Fibroblast of lung (primary cell): Measurements from ENCODE around the gene ADAM15. TPM values are rescaled to one million over a fixed set of nuclear protein-coding genes. Genes with fewer than 3 reads are reported as not detected.

Experiments used
- DNase-seq, 2 donors: peaks; one replicate each; pipeline versions ENCODE4 v3.0.0 to v3.0.0-alpha.2; 2010; ENCODE audit warnings: low read depth in 2 of 2
- H2AFZ ChIP-seq: 2 replicates; pipeline ENCODE4 v1.5.1; 2012; ENCODE audit warnings: low read length, control low read depth, inconsistent platforms
- H3K27ac ChIP-seq: 2 replicates; pipeline ENCODE4 v1.5.1; 2011; ENCODE audit warnings: low read length, control low read depth; ENCODE audit not compliant: insufficient read depth
- H3K27me3 ChIP-seq: 2 replicates; pipeline ENCODE4 v1.5.1; 2011; ENCODE audit warnings: mild to moderate bottlenecking, low read length; ENCODE audit not compliant: control insufficient read depth, insufficient read depth
- H3K36me3 ChIP-seq: 2 replicates; pipeline ENCODE4 v1.5.1; 2011; ENCODE audit warnings: low read length; ENCODE audit not compliant: control insufficient read depth, insufficient read depth
- H3K4me1 ChIP-seq: 2 replicates; pipeline ENCODE4 v1.5.1; 2011; ENCODE audit warnings: low read length; ENCODE audit not compliant: control insufficient read depth, insufficient read depth; ENCODE audit errors: extremely low read depth
- H3K4me2 ChIP-seq: 2 replicates; pipeline ENCODE4 v1.5.1; 2011; ENCODE audit warnings: low read length, control low read depth; ENCODE audit not compliant: insufficient read depth; ENCODE audit errors: extremely low read depth
- H3K4me3 ChIP-seq, 4 experiments: fragments of 200-600 bp in 1 of 4; sonication (generic) in 1 of 4; replicated peaks in 1 of 4; 2 replicates each; pipeline ENCODE4 v1.5.1; 2011 to 2016; ENCODE audit warnings: low read length in 4 of 4, low read depth in 3 of 4, mild to moderate bottlenecking in 3 of 4, control low read depth in 2 of 4, inconsistent platforms in 1 of 4, mixed read lengths in 1 of 4; ENCODE audit not compliant: insufficient read depth in 1 of 4; ENCODE audit errors: control extremely low read depth in 1 of 4
- H3K79me2 ChIP-seq: 2 replicates; pipeline ENCODE4 v1.5.1; 2012; ENCODE audit warnings: mild to moderate bottlenecking, low read length, inconsistent platforms; ENCODE audit not compliant: control insufficient read depth, insufficient read depth
- H3K9ac ChIP-seq: 2 replicates; pipeline ENCODE4 v1.5.1; 2011; ENCODE audit warnings: mild to moderate bottlenecking, low read length, control low read depth; ENCODE audit not compliant: insufficient read depth
- H3K9me3 ChIP-seq: 2 replicates; pipeline ENCODE4 v1.5.1; 2012; ENCODE audit warnings: low read depth, low read length; ENCODE audit not compliant: control insufficient read depth, insufficient read depth
- H4K20me1 ChIP-seq: 2 replicates; pipeline ENCODE4 v1.5.1; 2011; ENCODE audit warnings: low read length; ENCODE audit not compliant: control insufficient read depth, insufficient read depth; ENCODE audit errors: extremely low read depth
- CTCF ChIP-seq, 2 donors: IDR thresholded peaks in 1 of 2; conservative IDR thresholded peaks in 1 of 2; 1 replicate in 1 of 2; 2 replicates in 1 of 2; pipeline ENCODE4 v1.5.1; 2011 to 2012; ENCODE audit warnings: low read length in 2 of 2, control low read depth in 1 of 2, inconsistent platforms in 1 of 2, low read depth in 1 of 2, mild to moderate bottlenecking in 1 of 2
- EZH2 ChIP-seq: IDR thresholded peaks from 2 replicates; pipeline ENCODE4 v1.5.1; 2012; ENCODE audit warnings: low read length, control low read depth, mild to moderate bottlenecking; ENCODE audit errors: missing control alignments
- polyA plus RNA-seq, 2 donors: library from polyadenylated mRNA; depleted of rRNA in 1 of 2; stranded (reverse) in 1 of 2; unstranded in 1 of 2; fragments of >200 nt; gene quantifications; 2 replicates each; pipeline ENCODE4 v1.2.1, GENCODE V29; 2011 to 2012; ENCODE audit warnings: missing spikeins in 1 of 2
- total RNA-seq: library from RNA; depleted of rRNA; stranded (reverse); fragments of >200 nt; gene quantifications from 2 replicates; pipeline ENCODE4 v1.2.1, GENCODE V29; 2014

Gene ADAM15
- total and polyA plus RNA-seq, 2 donors (not counting 1 experiment from before 2014, with no cell fraction given) = 19.5 to 58.5 TPM

DNA sequence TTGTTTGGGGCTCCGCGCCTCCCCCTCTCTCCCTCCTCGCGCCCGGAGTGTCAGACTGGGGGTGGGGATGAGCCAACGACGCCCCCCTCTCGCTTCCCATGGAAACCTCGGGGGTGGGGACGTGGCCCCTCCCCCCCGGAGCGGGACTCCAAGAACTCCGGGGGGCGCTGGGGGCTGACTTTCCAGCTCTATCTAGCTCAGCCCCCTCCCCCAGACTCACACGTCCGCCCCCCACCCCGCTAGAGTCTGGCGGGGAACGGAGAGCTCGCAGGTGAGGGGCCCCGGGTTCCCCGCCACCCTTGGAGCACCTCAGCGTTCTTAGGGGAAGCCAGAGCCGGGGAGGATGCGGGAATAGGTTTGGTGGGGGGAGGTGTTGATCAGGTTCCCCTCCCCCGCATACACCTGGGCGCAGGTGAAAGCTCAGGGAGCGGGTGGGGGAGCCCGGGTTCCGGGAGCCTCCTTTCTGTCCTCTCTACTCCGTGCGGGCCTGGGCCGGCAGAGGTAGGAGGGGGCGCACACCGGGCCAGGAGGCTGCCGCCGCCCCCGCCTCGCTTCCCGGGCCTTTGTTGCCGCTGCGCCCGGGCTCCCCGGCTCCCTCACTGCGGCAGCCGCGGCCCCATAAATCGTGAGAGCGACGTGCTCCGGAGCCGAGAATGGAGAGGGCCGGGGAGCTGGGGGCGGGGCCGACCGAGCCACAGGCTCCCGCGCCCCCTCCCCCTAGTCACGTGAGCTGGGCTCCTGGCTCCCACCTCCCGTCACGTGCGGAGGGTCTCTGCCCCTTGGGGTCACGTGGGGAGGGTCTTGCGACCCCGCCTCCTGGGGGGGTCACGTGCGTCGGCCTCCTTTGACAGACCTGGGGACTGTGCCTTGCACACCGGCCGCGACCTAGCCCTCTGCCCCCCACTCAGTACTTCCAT lies 29.5 kb downstream of the ADAM15 start:
- H3K9ac ChIP-seq = no peak overlapping the region
- H3K4me2 ChIP-seq = no peak overlapping the region
- peaks cover 72% of the 10 kb centered on the region for H3K27me3 ChIP-seq

DNA sequence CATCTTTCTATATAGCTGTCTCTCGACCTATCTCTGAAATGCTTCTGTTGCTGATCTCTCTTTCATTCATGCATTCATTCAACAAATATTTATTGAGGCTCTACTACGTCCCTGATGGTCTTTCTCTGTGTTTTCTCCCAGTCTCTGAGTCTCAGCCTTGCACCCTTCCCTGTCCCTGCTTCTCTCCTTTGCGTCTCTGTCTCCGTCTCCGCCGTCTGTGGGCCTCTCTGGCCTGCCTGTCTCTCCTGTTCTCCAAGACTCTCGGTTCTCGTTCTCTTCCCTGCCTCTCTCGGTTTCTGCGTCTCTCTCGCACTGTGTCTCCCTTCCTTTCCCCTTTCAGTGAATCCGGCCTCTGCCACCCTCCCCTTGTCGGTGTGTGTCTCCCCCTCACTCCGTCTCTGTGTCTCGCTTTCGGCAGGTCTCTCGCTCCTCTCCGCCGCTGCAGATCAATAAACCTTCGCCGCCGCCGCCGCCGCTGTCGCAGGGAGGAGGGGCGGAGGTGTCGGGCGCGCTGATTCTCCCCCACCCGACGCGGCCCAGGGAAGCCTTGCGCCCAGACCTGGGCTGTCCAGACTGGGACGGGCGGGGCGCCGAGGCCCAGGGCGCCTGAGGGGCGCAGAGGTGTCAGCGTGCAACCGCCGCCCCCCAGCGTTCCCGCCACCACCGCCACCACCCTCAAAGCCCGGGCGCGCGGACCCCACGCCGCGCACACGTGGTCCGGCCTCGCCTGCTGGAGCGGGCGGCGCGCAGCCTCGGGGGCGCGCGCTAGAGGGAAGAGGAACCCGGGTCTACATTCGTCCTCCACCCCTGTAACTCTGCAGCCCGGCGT lies 30.6 kb downstream of the ADAM15 start:
- DNase-seq = no peak
- H3K79me2 ChIP-seq = no peaks in the 10 kb centered on the region
- no peak for TF ChIP-seq CTCF (conservative IDR thresholded peaks at IDR 0.05 in 1 of 2, IDR thresholded peaks at IDR 0.05 in 1 of 2; ENCODE audit: low read depth in 1 of 2, low read length in 2 of 2)
- peak; percentile 100 for TF ChIP-seq EZH2

More for the DNA sequence above, 29.5 kb downstream of the ADAM15 start:
- Histone ChIP-seq H3K4me3 (no peak overlapping the region), H3K27ac (no peak overlapping the region), H3K79me2 (no peaks in the 10 kb centered on the region), H4K20me1 (no peaks in the 10 kb centered on the region), H3K36me3 (no peaks in the 10 kb centered on the region), H3K4me1 (peaks cover 6% of the 10 kb centered on the region), H3K9me3 (no peaks in the 10 kb centered on the region), H2AFZ (no peak overlapping the region)
- no peak for DNase-seq
- TF ChIP-seq EZH2 = no peak
- no peak for TF ChIP-seq CTCF (conservative IDR thresholded peaks at IDR 0.05 in 1 of 2, IDR thresholded peaks at IDR 0.05 in 1 of 2; ENCODE audit: low read depth in 1 of 2, low read length in 2 of 2)

More for the DNA sequence above, 30.6 kb downstream of the ADAM15 start:
- no peak overlapping the region for H3K4me3 ChIP-seq
- no peak overlapping the region for H3K27ac ChIP-seq
- peaks cover 9% of the 10 kb centered on the region for H3K4me1 ChIP-seq
- H4K20me1 ChIP-seq = no peaks in the 10 kb centered on the region
- H3K9ac ChIP-seq = no peak overlapping the region
- H3K27me3 ChIP-seq = peaks cover 64% of the 10 kb centered on the region
- no peaks in the 10 kb centered on the region for H3K36me3 ChIP-seq
- H2AFZ ChIP-seq = no peak overlapping the region
- no peaks in the 10 kb centered on the region for H3K9me3 ChIP-seq
- H3K4me2 ChIP-seq = peak overlapping the region; percentile 40
